ENCODE data around the gene LARGE2. TPM values are rescaled to one million over a fixed set of nuclear protein-coding genes. Genes with fewer than 3 reads are reported as not detected.

The LARGE2 gene
- total and polyA plus RNA-seq, 2 experiments from 2014 or later: 4.5 to 4.9 TPM

DNA sequence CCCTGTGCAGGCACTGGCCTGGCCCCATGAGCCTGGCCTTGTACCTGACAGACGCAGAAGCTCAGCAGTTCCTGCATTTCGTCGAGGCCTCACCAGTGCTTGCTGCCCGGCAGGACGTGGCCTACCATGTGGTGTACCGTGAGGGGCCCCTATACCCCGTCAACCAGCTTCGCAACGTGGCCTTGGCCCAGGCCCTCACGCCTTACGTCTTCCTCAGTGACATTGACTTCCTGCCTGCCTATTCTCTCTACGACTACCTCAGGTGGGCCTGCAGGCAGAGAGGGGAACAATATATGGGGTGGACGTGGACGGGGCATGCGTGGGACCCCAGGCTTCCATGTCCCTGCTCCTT lies 4.9 kb downstream of the LARGE2 start:
- no peak for DNase-seq (ENCODE audit: low read depth in 1 of 2, low spot score in 1 of 2)
- Histone ChIP-seq H3K27ac (no peak overlapping the region), H3K9me3 (ENCODE audit: low read depth) (no peaks in the 10 kb centered on the region), H3K4me3 (no peak overlapping the region), H3K4me1 (ENCODE audit: low read depth) (no peaks in the 10 kb centered on the region), H3K27me3 (peaks cover 26% of the 10 kb centered on the region), H3K36me3 (peaks cover 3% of the 10 kb centered on the region)
- TF ChIP-seq, protein P1, sequence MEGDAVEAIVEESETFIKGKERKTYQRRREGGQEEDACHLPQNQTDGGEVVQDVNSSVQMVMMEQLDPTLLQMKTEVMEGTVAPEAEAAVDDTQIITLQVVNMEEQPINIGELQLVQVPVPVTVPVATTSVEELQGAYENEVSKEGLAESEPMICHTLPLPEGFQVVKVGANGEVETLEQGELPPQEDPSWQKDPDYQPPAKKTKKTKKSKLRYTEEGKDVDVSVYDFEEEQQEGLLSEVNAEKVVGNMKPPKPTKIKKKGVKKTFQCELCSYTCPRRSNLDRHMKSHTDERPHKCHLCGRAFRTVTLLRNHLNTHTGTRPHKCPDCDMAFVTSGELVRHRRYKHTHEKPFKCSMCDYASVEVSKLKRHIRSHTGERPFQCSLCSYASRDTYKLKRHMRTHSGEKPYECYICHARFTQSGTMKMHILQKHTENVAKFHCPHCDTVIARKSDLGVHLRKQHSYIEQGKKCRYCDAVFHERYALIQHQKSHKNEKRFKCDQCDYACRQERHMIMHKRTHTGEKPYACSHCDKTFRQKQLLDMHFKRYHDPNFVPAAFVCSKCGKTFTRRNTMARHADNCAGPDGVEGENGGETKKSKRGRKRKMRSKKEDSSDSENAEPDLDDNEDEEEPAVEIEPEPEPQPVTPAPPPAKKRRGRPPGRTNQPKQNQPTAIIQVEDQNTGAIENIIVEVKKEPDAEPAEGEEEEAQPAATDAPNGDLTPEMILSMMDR (IDR thresholded peaks at IDR 0.05; ENCODE audit: low read depth, low read length): no peak

DNA sequence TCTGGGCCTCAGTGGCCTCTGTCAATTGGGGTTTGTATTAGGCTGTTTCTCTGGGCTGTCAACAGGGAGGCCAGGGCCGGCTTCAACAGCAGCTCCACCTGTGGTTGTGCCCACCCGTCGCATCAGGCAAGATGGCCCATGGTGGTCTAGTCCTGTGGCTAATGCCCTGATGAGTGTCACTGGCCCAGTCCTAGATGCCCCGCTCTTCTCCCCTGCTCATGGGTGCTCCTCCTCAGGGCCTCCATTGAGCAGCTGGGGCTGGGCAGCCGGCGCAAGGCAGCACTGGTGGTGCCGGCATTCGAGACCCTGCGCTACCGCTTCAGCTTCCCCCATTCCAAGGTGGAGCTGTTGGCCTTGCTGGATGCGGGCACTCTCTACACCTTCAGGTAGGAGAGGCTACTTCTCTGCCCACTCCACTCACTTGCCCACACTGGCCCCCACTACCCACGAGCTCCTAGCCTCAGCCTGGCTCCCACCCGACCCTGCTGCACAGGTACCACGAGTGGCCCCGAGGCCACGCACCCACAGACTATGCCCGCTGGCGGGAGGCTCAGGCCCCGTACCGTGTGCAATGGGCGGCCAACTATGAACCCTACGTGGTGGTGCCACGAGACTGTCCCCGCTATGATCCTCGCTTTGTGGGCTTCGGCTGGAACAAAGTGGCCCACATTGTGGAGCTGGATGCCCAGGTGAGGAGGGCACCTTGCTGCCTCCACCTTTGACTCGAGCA lies 5.4 kb downstream of the LARGE2 start:
- Histone ChIP-seq H3K36me3 (peaks cover 8% of the 10 kb centered on the region), H3K27ac (no peak overlapping the region), H3K4me3 (no peak overlapping the region), H3K9me3 (ENCODE audit: low read depth) (no peaks in the 10 kb centered on the region), H3K4me1 (ENCODE audit: low read depth) (no peaks in the 10 kb centered on the region), H3K27me3 (peaks cover 21% of the 10 kb centered on the region)
- TF ChIP-seq, protein P1 (IDR thresholded peaks at IDR 0.05; ENCODE audit: low read depth, low read length): no peak
- no peak for DNase-seq (ENCODE audit: low read depth in 1 of 2, low spot score in 1 of 2)

DNA sequence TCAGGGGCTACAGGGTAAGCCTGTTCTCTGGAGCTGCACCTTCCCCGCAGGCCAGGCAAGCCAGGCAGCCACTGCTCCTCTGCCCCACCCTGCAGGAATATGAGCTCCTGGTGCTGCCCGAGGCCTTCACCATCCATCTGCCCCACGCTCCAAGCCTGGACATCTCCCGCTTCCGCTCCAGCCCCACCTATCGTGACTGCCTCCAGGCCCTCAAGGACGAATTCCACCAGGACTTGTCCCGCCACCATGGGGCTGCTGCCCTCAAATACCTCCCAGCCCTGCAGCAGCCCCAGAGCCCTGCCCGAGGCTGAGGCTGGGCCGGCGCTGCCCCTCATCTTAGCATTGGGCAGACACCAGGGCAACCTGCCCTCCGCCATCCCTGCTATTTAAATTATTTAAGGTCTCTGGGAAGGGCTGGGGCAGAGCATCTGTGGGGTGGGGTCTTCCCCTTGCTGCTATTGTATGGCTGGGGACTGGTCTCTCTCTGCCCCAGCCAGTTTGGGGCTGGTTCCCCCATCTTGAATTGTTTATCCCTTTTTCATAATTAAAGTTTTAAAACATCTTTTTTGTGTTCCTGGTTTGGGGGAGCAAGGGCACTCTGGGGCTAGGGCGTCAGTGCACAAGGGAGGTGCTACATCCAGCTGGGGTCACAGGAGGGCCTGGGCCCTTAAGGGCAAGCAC lies 6.2 kb downstream of the LARGE2 start:
- TF ChIP-seq, protein P1 (IDR thresholded peaks at IDR 0.05; ENCODE audit: low read depth, low read length): no peak
- H3K9me3 ChIP-seq (ENCODE audit: low read depth): no peaks in the 10 kb centered on the region
- H3K4me1 ChIP-seq (ENCODE audit: low read depth): no peaks in the 10 kb centered on the region
- DNase-seq (ENCODE audit: low read depth in 1 of 2, low spot score in 1 of 2): no peak
- no peak overlapping the region for H3K4me3 ChIP-seq
- H3K27ac ChIP-seq: no peak overlapping the region
- H3K27me3 ChIP-seq: peaks cover 14% of the 10 kb centered on the region
- peaks cover 17% of the 10 kb centered on the region for H3K36me3 ChIP-seq

DNA sequence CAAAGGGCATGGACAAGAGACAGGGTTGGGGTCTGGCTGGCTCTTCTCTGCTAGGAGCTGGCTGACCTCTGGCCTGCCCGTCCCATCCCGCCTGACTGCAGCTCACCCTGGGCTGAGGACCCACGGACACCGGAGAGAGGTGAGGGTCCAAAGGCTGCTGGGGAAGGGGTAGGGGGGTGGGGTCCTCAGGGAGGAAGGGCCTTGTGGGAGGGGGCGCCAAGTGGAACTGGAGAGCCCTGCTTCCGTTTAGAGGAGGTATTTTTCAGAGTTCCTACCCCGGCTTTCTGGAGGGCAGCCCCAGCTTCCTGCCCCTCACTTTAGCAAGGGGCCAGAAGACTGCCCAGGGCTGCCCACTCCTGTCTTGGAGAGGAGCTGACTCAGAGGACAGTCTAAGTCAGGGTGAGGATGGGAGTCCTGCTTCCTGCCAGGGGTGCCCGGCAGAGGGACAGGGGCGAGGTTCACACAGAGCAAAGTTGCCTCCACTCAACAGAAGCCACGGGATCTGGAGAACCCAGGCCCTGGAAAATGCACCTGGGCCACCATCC lies 7.1 kb downstream of the LARGE2 start:
- Histone ChIP-seq H3K9me3 (ENCODE audit: low read depth) (no peaks in the 10 kb centered on the region), H3K27me3 (peaks cover 6% of the 10 kb centered on the region), H3K4me1 (ENCODE audit: low read depth) (peaks cover 6% of the 10 kb centered on the region), H3K4me3 (no peak overlapping the region), H3K36me3 (peaks cover 23% of the 10 kb centered on the region), H3K27ac (no peak overlapping the region)
- DNase-seq (ENCODE audit: low read depth in 1 of 2, low spot score in 1 of 2): no peak
- TF ChIP-seq, protein P1 (IDR thresholded peaks at IDR 0.05; ENCODE audit: low read depth, low read length): no peak

DNA sequence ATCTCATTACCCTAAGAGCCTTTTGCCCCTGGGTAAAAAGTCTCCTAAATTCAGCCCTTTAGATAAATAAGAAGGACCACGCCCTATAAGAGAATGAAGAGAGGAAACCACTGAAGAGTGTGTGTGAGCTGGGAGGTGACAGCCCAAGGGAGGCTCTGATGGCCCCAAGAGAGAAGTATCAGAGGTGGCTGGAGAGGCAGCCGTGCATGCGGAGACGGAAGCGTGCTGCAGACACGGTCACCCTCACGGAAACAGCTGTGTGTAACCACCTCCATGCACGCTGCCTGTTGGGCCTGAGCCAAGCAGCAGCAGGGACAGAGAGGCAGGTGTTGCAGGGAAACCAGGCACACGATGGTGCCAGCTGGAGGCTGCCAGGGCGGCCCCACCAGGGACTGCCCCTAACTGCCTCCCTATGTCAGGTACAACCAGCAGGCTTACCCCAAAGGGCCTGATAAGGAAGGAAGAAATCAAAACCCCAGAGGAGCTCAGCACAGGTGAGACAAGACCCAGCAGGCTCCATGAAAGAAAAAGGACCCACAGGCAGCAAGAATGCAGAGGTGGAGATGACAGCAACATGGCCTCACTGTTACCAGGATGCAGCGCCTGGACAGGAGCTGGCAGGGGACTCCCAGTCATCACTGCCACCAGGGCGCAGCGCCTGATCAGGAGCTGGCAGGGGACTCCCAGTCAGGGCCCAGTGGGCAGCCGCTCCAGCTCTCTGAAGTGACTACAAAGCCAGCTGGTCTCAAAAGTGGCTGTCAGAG lies 7.8 kb downstream of the LARGE2 start:
- no peak overlapping the region for H3K4me3 ChIP-seq
- DNase-seq (ENCODE audit: low read depth in 1 of 2, low spot score in 1 of 2): no peak
- no peaks in the 10 kb centered on the region for H3K9me3 ChIP-seq (ENCODE audit: low read depth)
- H3K27me3 ChIP-seq: no peaks in the 10 kb centered on the region
- H3K27ac ChIP-seq: no peak overlapping the region
- H3K36me3 ChIP-seq: peaks cover 29% of the 10 kb centered on the region
- TF ChIP-seq, protein P1 (IDR thresholded peaks at IDR 0.05; ENCODE audit: low read depth, low read length): no peak
- peaks cover 11% of the 10 kb centered on the region for H3K4me1 ChIP-seq (ENCODE audit: low read depth)
